GM06990 (cell line): ENCODE results near the gene FBXL13.
"Not testable (repeated sequence)": the region's sequence is repeated elsewhere in the genome, so short reads cannot be mapped to it uniquely, and the experiment has no call there.

ENCODE experiments used
- DNase-seq: peaks from one replicate; pipeline ENCODE4 v3.0.0-alpha.2; 2011; ENCODE audit not compliant: insufficient read length; ENCODE audit errors: extremely low read depth
- H3K27me3 ChIP-seq: replicated peaks from 2 replicates; pipeline ENCODE4 v1.6.0; 2011; ENCODE audit warnings: low read length; ENCODE audit not compliant: control insufficient read depth, insufficient read depth
- H3K36me3 ChIP-seq: 2 replicates; pipeline ENCODE4 v1.5.1; 2011; ENCODE audit warnings: low read length; ENCODE audit not compliant: control insufficient read depth, insufficient read depth
- H3K4me3 ChIP-seq: replicated peaks from 2 replicates; pipeline ENCODE4 v1.5.1; 2011; ENCODE audit warnings: low read depth, mild to moderate bottlenecking, control low read depth, low read length
- CTCF ChIP-seq: IDR thresholded peaks from 2 replicates; pipeline ENCODE4 v1.5.1; 2011; ENCODE audit warnings: low read length, control low read depth, mild to moderate bottlenecking, inconsistent platforms; ENCODE audit not compliant: insufficient read depth, poor library complexity, severe bottlenecking

FBXL13 gene

GRCh38 chr7:103009466-103010185 lies 65.0 kb downstream of the FBXL13 start:
- no peak for TF ChIP-seq CTCF
- H3K4me3 ChIP-seq, result no peak overlapping the region

GRCh38 chr7:103003004-103003403 lies 71.6 kb downstream of the FBXL13 start:
- no peaks in the 10 kb centered on the region for H3K36me3 ChIP-seq
- no peaks in the 10 kb centered on the region for H3K27me3 ChIP-seq
- TF ChIP-seq CTCF, result no peak
- H3K4me3 ChIP-seq, result no peak overlapping the region
- no peak for DNase-seq

More at GRCh38 chr7:103009466-103010185, 65.0 kb downstream of the FBXL13 start:
- no peak for DNase-seq
- Histone ChIP-seq H3K36me3 (no peaks in the 10 kb centered on the region), H3K27me3 (no peaks in the 10 kb centered on the region)

GRCh38 chr7:103001210-103001609 lies 73.4 kb downstream of the FBXL13 start:
- Histone ChIP-seq H3K27me3 (no peaks in the 10 kb centered on the region), H3K4me3 (no peak overlapping the region), H3K36me3 (no peaks in the 10 kb centered on the region)
- DNase-seq, result no peak
- no peak for TF ChIP-seq CTCF

- TF ChIP-seq CTCF, result no peak
- no peaks in the 10 kb centered on the region for H3K27me3 ChIP-seq
- H3K36me3 ChIP-seq, result no peaks in the 10 kb centered on the region
- H3K4me3 ChIP-seq, result no peak overlapping the region
- DNase-seq, result no peak
These were observed 77.6 kb downstream of the FBXL13 start for GRCh38 chr7:102996957-102997356.

GRCh38 chr7:102995609-102996008 lies 79.0 kb downstream of the FBXL13 start:
- H3K27me3 ChIP-seq, DNase-seq, H3K36me3 ChIP-seq, H3K4me3 ChIP-seq: not testable (repeated sequence)

- DNase-seq, result no peak
- Histone ChIP-seq H3K36me3 (no peaks in the 10 kb centered on the region), H3K4me3 (no peak overlapping the region), H3K27me3 (no peaks in the 10 kb centered on the region; the same call in 1 of the 2 replicates)
- no peak for TF ChIP-seq CTCF
These were observed 80.0 kb downstream of the FBXL13 start for GRCh38 chr7:102994567-102994966.
